Stimulated activated CD8-positive, alpha-beta memory T cell treated with anti-CD3 and anti-CD28 coated beads, Interleukin-4, amount 100 ng/mL, for 24 hours (primary cell): ENCODE measurements around the gene ATP6V0B.
A peak's percentile ranks its signal among the peaks of the same experiment; 100 is the strongest.

Experiments
- DNase-seq: peaks from one replicate; pipeline ENCODE4 v3.0.0-alpha.2; 2020; ENCODE audit warnings: low read depth

The ATP6V0B gene

GRCh38 chr1:43974443-43975248, at the start of gene ATP6V0B:
Gene ATP6V0B, plus strand, starts transcription at chr1:43974960. Its CDS starts 81 bp downstream, at chr1:43975041.
- DNase-seq: peak; percentile 97

GRCh38 chr1:43925846-43926245, 48.9 kb upstream of the ATP6V0B start:
- DNase-seq: no peak

- no peak for DNase-seq
Measured at GRCh38 chr1:43930168-43930948, 44.4 kb upstream of the ATP6V0B start.

GRCh38 chr1:43930949-43931275, 43.8 kb upstream of the ATP6V0B start:
- no peak for DNase-seq

- DNase-seq: no peak
Measured at GRCh38 chr1:43931711-43932660, 42.8 kb upstream of the ATP6V0B start.

- DNase-seq: no peak
Measured at GRCh38 chr1:43932786-43933385, 41.9 kb upstream of the ATP6V0B start.

- no peak for DNase-seq
Measured at GRCh38 chr1:43933386-43934100, 41.2 kb upstream of the ATP6V0B start, which contains the start of gene ARTN. Gene ARTN, plus strand, starts transcription at chr1:43933801. Its CDS starts 1,856 bp downstream, at chr1:43935657.

GRCh38 chr1:43934101-43934985, 40.4 kb upstream of the ATP6V0B start:
- peak; percentile 38 for DNase-seq

- DNase-seq: no peak
Measured at GRCh38 chr1:43934986-43935324, 39.8 kb upstream of the ATP6V0B start.

- no peak for DNase-seq
Measured at GRCh38 chr1:43935711-43936427, 38.9 kb upstream of the ATP6V0B start.

- DNase-seq: no peak
Measured at GRCh38 chr1:43936431-43937151, 38.2 kb upstream of the ATP6V0B start.

- DNase-seq: no peak
Measured at GRCh38 chr1:43937179-43937865, 37.4 kb upstream of the ATP6V0B start.

- DNase-seq: no peak
Measured at GRCh38 chr1:43938383-43938782, 36.4 kb upstream of the ATP6V0B start.

- no peak for DNase-seq
Measured at GRCh38 chr1:43938892-43939587, 35.7 kb upstream of the ATP6V0B start.

- DNase-seq: no peak
Measured at GRCh38 chr1:43942411-43942810, 32.3 kb upstream of the ATP6V0B start.

- DNase-seq: no peak
Measured at GRCh38 chr1:43944860-43945259, 29.9 kb upstream of the ATP6V0B start.

- DNase-seq: no peak
Measured at GRCh38 chr1:43945674-43946235, 29.0 kb upstream of the ATP6V0B start.
